GM19240 (cell line): ENCODE results near the gene LDLRAD4.

Experiments used
- DNase-seq: peaks from one replicate; pipeline ENCODE4 v3.0.0; 2011; ENCODE audit warnings: low spot score; ENCODE audit not compliant: insufficient read length

The LDLRAD4 gene

GRCh38 chr18:13382954-13383827 is 164.6 kb downstream of the LDLRAD4 start:
- DNase-seq = no peak

- no peak for DNase-seq
Measured at GRCh38 chr18:13386891-13387801, 168.6 kb downstream of the LDLRAD4 start.

GRCh38 chr18:13387855-13388548 is 169.4 kb downstream of the LDLRAD4 start:
- DNase-seq = no peak

GRCh38 chr18:13388586-13389490 is 170.3 kb downstream of the LDLRAD4 start:
- DNase-seq = no peak

GRCh38 chr18:13389491-13390131 is 171.1 kb downstream of the LDLRAD4 start:
- no peak for DNase-seq

- DNase-seq = no peak
Measured at GRCh38 chr18:13390196-13390595, 171.6 kb downstream of the LDLRAD4 start.

GRCh38 chr18:13390711-13391110 is 172.2 kb downstream of the LDLRAD4 start:
- DNase-seq = no peak

- no peak for DNase-seq
Measured at GRCh38 chr18:13392029-13392750, 173.6 kb downstream of the LDLRAD4 start.

- DNase-seq = no peak
Measured at GRCh38 chr18:13392899-13393298, 174.3 kb downstream of the LDLRAD4 start.

GRCh38 chr18:13393338-13393737 is 174.8 kb downstream of the LDLRAD4 start:
- no peak for DNase-seq

GRCh38 chr18:13394801-13395200 is 176.2 kb downstream of the LDLRAD4 start:
- no peak for DNase-seq

GRCh38 chr18:13395577-13395976 is 177.0 kb downstream of the LDLRAD4 start:
- no peak for DNase-seq

GRCh38 chr18:13397504-13398163 is 179.1 kb downstream of the LDLRAD4 start:
- DNase-seq = no peak

- no peak for DNase-seq
Measured at GRCh38 chr18:13398631-13399030, 180.1 kb downstream of the LDLRAD4 start.

GRCh38 chr18:13399511-13399910 is 181.0 kb downstream of the LDLRAD4 start:
- no peak for DNase-seq

- DNase-seq = no peak
Measured at GRCh38 chr18:13400636-13401315, 182.2 kb downstream of the LDLRAD4 start.

GRCh38 chr18:13401404-13401803 is 182.8 kb downstream of the LDLRAD4 start:
- DNase-seq = no peak

GRCh38 chr18:13401826-13402225 is 183.3 kb downstream of the LDLRAD4 start:
- no peak for DNase-seq
